Prostate gland (tissue), 2 donors: ENCODE results near the gene LETMD1.

Experiments used
- POLR2A ChIP-seq: fragments of 450-650 bp; IDR thresholded peaks from one replicate; pipeline ENCODE4 v1.6.1; 2016; ENCODE audit warnings: antibody characterized with exemption, mild to moderate bottlenecking
- POLR2AphosphoS5 ChIP-seq: sonication (generic); formaldehyde crosslinking; IDR thresholded peaks from one replicate; pipeline ENCODE4 v1.6.1; 2017; ENCODE audit warnings: antibody characterized with exemption
- TF ChIP-seq, protein P1 (sequence below), 4 experiments: fragments of 200-600 bp in 2 of 4; fragments of 450-650 bp in 2 of 4; sonication (generic) in 2 of 4; IDR thresholded peaks; 1 replicate in 3 of 4; 2 replicates in 1 of 4; pipeline ENCODE4 v1.5.1; 2016 to 2019; ENCODE audit warnings: antibody characterized with exemption in 4 of 4, mild to moderate bottlenecking in 2 of 4, moderate library complexity in 2 of 4

GRCh38 chr12:51025836-51026638 lies 22.1 kb upstream of the LETMD1 start, which contains the start of gene SLC11A2:
- peak; percentile 96 for TF ChIP-seq POLR2AphosphoS5
- TF ChIP-seq POLR2A, result peak; percentile 79
- TF ChIP-seq, protein P1, sequence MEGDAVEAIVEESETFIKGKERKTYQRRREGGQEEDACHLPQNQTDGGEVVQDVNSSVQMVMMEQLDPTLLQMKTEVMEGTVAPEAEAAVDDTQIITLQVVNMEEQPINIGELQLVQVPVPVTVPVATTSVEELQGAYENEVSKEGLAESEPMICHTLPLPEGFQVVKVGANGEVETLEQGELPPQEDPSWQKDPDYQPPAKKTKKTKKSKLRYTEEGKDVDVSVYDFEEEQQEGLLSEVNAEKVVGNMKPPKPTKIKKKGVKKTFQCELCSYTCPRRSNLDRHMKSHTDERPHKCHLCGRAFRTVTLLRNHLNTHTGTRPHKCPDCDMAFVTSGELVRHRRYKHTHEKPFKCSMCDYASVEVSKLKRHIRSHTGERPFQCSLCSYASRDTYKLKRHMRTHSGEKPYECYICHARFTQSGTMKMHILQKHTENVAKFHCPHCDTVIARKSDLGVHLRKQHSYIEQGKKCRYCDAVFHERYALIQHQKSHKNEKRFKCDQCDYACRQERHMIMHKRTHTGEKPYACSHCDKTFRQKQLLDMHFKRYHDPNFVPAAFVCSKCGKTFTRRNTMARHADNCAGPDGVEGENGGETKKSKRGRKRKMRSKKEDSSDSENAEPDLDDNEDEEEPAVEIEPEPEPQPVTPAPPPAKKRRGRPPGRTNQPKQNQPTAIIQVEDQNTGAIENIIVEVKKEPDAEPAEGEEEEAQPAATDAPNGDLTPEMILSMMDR (IDR thresholded peaks at IDR 0.05), result peak in 1 of 4 experiments; percentile 29
